ENCODE results near the gene TCL1A.
"Not testable (repeated sequence)": the region's sequence is repeated elsewhere in the genome, so short reads cannot be mapped to it uniquely, and the experiment has no call there.

Gene TCL1A, protein sequence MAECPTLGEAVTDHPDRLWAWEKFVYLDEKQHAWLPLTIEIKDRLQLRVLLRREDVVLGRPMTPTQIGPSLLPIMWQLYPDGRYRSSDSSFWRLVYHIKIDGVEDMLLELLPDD

DNA sequence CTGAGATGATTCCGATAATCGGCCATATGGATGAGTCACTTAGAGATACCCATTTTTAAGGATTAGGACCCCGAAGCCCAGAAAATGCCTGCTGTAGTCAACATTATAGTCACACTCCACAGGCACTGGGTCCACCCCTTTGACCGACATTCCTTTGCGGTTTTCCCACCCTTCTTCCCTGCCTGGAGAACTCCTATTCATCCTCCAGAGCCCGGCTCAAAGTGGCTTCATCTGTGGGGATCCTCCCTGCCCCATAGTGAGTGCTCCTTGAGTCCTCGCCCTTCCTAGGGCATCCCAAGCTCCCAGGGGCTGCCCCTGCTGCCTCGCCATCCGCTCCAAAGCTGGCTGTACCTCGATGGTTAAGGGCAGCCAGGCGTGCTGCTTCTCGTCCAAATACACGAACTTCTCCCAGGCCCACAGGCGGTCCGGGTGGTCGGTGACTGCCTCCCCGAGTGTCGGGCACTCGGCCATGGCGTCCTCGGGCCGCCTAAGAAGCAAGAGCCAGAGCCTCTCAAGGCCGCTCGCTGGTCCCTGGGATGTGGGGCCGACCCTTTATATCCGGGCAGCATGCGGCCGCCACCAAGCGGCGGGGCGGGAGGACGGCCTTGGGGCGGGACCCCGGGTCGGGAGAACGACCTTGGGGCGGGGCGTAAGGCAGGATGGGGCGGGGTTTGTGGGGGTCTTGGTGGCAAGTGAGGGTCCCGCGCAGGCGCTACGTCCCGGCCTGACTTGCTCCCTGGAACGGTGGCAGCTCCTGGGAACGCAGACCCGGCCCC is at the start of gene TCL1A:
TSS of gene TCL1A (minus strand) at position 530 of the 776 bp plus-strand sequence. CDS start at position 471, 59 bp downstream.
- no peak for DNase-seq (ENCODE audit: low read depth in 1 of 2, low spot score in 1 of 2)

DNA sequence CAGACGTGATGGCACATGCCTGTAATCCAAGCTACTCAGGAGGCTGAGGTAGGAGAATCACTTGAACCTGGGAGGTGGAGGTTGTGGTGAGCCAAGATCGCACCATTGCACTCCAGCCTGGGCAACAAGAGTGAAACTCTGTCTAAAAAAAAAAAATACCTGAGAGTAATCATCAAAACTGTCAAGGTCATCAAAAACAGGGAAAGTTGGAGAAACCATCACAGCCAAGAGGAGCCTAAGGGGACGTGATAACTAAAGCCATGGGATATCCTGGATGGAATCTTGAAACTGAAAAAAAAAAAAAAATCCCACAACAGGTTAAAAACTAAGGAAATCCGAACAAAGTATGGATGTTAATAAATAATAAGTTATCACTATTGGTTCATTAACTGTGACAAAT is 49.1 kb upstream of the TCL1A start:
- DNase-seq (ENCODE audit: low read depth in 1 of 2, low spot score in 1 of 2): not testable (repeated sequence)

DNA sequence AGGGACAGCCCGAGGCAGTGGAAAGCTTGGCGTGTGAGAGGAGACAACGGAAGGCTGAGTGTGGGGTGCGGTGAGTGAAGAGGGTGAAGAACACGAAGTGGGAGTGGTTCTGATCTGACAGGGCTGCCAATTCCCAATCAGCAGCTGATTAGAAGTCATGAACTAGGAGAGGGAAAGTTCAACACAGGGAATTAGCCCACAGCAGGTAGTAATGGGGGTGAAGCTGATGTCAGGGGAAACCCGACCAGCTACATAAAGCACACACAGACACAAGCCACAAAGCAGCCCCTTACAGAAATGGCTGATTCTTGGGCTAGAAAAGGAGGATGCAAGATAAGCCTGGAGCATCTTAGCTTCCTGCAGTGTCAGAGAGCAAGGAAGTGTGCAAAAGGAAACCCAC is 47.5 kb upstream of the TCL1A start:
- DNase-seq (ENCODE audit: low read depth in 1 of 2, low spot score in 1 of 2): no peak

DNA sequence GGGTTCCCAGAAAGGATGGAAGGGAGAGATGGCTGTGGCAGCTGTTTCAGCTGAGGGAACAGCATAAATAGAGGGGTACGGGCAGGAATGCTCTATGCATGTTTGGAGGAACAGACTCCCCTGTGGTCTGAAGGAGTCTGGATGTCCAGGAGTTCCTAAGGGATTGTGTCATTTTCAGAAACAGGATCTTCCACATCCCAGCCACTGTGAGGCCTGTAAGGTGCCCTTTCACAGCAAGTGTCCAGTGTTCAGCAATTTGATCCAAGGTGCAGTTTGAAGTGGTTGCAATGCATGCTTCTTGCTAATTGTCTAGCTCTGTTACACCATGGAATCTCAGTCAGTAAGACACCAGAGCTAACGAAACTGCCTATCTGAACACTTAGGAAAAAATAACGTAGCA is 46.7 kb upstream of the TCL1A start:
- no peak for DNase-seq (ENCODE audit: low read depth in 1 of 2, low spot score in 1 of 2)

DNA sequence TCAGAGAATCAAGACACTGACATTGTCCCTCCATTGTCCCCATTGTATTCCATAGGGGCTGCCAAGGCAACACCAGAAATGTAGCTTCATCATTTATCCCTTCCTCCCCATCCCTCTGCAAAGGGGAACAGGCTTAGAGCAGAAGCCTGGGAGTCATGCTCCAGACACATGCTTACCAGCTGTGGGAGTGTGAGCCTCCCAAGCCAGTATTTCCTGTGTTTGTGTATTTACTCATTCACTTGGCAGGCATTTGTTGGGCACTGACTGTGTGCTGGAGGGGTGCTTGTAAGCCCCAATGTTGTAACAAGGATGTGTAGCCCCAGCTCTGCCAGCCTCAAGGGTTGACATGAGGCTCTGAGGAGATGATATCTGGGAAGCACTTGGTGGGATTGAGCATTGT is 46.0 kb upstream of the TCL1A start:
- no peak for DNase-seq (ENCODE audit: low read depth in 1 of 2, low spot score in 1 of 2)

DNA sequence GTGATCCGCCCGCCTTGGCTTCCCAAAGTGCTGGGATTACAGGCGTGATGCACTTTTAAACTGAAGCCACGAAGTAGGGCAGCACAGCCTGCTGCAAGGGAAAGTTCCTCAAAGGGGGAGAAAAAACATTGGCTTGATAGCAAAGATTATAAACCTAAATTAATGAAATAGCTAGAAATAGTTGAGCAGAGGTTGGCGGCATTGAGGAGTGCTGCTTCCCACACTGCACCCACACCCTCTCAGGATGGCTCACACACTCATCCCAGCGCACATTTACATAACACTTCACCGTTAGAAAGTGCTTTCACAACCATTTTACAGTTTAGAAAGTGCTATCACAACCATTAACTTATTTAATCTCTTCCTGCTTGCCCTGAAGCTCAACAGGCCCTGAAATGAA is 44.4 kb upstream of the TCL1A start:
- no peak for DNase-seq (ENCODE audit: low read depth in 1 of 2, low spot score in 1 of 2)

DNA sequence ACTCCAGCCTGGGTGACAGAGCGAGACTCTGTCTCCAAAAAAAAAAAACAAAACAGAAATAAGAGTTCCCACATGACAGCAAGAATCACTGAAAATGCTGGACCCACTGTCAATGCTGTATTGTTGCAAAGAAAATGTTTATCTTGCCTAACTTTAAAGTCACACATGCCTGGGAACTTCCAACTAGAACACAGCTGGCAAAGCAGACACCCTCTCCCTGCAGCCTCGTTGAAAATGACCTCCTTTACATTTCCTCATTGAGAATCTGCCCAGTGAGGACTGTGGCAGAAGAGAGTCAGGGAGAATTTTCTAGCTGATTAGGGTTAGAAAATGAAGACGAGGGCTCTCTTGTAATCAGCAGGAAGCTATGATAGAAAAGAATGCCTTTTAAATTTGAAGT is 42.8 kb upstream of the TCL1A start:
- no peak for DNase-seq (ENCODE audit: low read depth in 1 of 2, low spot score in 1 of 2)

DNA sequence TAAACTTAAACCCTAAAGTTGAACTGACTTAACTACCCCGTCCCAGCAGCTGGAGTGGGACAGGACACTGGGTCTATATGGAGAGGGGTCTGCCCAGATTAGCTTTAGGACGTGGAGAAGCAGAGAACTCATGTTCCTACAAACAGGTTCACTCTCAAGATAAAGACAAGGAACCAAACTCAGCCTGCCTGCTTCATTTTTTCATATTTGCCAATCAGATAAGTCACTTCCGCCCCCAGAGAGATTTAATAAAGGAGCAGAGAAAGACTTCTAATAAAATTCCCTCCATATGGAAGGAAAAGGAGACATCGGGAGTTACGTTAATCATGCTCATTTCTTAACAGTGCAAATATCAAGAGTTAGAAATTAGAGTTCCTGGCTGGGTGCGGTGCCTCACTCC is 42.2 kb upstream of the TCL1A start:
- no peak for DNase-seq (ENCODE audit: low read depth in 1 of 2, low spot score in 1 of 2)

DNA sequence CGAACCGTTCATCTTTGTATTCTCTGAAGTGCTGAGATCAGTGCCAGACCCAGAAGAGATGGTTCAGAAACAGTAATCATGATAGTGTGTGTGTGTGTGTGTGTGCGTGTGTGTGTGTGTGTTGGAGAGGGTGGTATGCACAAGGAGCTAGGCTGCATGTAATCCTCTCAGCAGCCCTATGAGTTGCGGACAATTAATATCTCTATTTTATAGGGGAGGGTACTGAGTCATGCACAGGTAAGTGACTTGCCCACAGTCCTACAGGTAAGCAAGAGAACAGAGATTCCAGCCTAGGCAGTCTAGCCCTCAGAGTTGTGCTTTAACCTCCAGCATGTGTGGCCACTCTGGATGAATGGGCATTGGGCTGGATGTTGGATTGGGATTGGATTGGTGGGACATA is 27.9 kb upstream of the TCL1A start:
- DNase-seq (ENCODE audit: low read depth in 1 of 2, low spot score in 1 of 2): no peak

DNA sequence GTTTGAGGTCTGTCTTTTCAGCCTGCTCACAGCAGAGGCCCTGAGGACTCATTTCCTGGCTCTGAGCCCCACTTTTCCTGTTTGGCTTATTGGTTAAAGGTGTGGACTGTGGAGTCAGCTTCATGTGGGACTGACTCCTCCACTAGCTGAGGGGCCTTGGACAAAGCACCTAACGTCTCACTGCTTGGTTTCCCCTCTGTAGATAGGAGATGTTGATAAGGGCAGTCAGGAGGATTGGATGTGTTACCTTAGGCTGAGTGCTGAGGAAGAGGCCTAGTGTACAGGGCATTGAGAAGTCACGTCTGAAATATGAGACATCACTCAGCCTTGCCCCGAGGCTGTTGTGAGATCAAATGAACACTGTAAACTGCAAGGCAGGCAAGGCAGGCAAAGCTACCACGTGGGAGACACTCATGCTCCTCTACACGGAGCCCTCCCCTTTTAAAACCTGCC is 27.1 kb upstream of the TCL1A start:
- no peak for DNase-seq (ENCODE audit: low read depth in 1 of 2, low spot score in 1 of 2)

DNA sequence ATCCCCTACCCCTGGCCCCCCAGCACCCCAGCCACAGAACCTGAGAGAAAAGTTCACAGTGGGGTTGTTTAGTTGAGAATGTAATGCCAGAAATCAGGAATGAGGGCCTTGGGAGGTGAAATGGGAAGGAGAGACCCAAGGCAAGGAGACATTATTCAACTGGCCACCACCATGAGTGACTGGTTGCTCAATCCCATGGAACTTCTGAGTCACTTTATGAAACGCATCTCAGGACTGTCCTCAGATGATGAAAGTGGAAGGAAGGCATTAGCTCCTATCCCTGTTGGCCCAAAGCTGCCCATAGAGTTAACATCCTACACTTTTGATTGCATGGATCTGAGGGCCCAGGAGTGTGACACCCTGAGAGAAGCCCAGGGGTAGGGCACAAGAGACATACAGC is 25.4 kb upstream of the TCL1A start:
- no peak for DNase-seq (ENCODE audit: low read depth in 1 of 2, low spot score in 1 of 2)

DNA sequence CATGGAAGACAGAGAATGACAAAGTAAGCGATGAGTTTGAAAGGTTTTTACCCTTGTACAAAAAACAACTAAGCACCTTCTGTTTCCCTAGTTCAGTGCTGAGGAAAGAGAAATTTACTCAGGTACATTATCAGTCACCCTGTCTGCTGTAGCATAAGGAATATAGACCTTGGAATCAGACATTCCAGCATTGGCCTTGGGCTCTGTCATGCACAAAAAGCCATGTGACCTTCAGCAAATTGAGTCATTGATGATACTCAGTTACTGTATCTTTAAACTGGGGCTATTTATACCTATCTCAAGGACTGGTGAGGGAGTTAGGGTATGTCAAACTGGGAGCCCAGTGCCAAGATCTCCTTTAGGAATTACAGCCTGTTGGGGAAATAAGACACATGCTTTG is 19.3 kb upstream of the TCL1A start:
- DNase-seq (ENCODE audit: low read depth in 1 of 2, low spot score in 1 of 2): no peak

DNA sequence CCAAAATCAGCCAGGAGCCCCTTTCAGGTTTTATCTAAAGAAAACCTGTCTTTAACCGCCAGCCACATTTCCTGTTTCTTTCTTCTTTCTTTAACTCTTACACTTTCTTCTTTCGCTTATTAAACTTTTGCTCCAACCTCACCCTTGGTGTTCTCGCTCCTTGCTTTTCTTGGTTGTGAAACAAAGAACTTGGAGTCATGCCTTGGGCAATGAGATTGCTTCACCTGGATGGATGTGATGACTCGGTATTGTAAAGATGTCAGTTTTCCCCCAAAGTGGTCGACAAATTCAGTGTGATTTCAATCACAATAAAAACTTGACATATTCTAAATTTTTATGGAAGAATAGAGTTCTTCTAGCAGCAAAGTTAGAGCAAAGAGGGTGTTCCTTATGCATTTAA is 16.2 kb upstream of the TCL1A start:
- no peak for DNase-seq (ENCODE audit: low read depth in 1 of 2, low spot score in 1 of 2)

DNA sequence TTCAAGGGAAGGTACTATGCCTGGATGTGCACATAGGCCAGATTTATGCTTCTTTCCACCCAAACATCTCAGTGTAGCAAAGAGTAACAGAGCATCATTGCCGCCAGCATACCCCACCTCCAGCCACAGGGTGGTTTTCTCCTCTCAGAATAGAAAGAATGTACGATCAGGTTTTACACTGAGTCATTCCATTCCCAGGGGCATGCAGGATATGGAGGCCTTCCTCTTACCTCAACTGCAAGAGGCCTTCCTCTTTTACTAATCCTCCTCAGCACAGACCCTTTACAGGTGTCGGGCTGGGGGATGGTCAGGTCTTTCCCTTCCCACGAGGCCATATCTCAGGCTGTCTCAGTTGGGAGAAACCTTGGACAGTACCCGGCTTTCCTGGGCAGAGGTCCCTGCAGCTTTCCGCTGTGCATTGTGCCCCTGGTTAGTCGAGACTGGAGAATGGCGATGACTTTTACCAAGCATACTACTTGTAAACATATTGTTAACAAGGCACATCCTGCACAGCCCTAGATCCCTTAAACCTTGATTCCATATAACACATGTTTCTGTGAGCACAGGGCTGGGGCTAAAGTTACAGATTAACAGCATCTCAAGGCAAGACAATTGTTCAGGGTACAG is 15.6 kb upstream of the TCL1A start:
- DNase-seq (ENCODE audit: low read depth in 1 of 2, low spot score in 1 of 2): not testable (repeated sequence)

DNA sequence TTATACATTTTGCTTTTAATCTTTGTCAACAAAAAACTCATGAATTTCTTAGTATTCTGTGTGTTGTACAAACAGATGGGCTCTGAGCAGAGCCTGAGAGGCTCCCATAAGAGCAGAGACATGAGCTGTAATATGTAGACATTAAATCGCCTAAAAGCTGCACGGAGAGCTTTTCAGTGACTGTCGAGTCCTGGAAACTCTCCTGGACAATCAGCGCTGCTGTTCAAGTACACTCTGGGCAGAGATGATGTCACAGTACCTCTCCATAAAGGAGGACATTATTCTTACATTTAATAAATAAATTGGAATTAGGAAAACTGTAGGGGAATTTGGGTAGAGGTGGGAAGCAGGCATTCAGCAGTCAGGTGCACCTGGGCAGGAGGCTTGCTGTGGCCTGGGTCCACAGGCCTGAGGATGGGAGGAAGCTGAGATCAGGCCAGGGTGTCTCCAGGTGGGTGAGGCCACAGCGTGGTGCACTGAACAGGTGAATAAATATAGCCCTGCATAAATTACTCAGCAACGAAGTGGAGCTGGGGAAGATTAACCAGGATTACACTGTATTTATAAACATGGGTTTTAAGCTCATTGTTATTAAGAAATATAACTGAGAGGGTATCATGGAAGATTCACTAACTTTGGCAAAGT is 13.3 kb upstream of the TCL1A start:
- no peak for DNase-seq (ENCODE audit: low read depth in 1 of 2, low spot score in 1 of 2)

DNA sequence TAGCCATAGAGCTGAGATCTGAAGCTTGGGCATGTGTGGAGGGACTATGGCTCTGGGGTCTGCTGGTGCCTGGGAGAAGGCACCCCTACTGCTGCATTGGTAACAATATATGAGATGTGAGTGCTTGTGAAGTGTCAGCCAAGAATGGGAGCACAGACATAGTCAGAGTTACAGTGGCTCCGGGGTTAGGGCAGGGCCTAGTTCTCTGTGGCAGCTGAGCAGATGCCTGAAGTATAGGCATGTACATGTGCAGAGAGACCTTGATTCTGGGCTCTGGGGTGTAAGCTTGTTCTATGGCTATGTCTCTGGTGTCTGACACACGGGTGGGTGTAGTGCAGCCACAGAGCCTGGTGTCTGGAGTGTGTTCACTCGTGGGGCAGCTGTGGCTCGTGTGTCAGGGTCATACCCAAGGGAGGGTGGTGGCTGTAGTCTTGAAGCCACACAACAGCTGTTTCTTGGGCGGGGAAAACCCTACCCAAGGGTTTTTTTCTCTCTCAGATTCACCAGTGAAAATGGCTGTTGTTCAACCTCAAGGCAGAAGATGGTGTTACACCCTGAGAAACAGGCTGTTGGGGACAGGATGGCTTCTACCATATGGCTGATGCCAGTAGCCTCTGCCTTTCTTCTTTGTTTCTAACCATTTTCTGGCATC is 11.9 kb upstream of the TCL1A start:
- DNase-seq (ENCODE audit: low read depth in 1 of 2, low spot score in 1 of 2): no peak

DNA sequence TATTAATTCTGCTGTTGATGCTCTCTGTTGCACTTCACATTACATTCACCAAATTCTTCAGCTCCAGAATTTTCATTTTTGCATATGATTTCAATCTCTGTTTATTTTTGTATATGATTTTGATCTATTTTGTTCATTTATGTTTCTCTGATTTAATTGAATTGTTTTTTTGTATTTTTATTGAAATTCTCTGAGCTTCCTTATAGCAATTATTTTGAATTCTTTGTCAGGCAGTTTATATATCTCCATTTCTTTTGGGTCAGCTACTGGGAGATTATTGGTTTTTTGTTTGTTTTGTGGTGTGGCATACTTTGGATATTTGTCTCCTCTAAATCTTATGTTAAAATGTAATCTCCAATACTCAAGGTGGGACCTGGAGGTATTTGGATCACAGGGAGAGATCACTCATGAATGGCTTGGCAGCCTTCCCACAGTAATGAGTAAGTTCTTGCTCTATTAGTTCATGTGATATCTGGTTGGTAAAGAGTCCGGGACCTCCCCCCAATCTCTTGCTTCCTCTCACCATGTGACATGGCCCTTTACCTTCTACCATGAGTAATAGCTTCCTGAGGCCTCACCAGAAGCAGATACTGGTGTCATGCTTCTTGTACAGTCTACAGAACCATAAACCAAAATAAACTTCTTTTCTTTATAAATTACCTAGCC is 8.7 kb upstream of the TCL1A start:
- DNase-seq (ENCODE audit: low read depth in 1 of 2, low spot score in 1 of 2): no peak

DNA sequence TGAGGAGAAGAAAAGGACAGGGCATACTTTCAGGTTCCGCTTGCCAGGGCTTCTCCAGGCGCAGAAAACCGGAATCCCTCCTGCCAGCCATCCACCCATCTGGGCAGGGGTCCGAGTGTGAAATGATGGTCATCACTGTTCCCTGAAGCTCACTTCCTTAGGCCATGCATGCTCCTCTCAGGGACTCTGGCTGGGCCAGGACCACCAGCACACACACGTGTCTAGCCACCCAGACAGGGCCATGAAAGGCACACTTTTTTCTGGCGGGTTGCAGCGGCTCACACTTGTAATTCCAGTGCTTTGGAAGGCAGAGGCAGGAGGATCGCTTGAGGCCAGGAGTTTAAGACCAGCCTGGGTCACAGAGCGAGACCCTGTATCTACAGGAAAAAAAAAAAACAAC is 1.5 kb downstream of the TCL1A start:
- DNase-seq (ENCODE audit: low read depth in 1 of 2, low spot score in 1 of 2): no peak

DNA sequence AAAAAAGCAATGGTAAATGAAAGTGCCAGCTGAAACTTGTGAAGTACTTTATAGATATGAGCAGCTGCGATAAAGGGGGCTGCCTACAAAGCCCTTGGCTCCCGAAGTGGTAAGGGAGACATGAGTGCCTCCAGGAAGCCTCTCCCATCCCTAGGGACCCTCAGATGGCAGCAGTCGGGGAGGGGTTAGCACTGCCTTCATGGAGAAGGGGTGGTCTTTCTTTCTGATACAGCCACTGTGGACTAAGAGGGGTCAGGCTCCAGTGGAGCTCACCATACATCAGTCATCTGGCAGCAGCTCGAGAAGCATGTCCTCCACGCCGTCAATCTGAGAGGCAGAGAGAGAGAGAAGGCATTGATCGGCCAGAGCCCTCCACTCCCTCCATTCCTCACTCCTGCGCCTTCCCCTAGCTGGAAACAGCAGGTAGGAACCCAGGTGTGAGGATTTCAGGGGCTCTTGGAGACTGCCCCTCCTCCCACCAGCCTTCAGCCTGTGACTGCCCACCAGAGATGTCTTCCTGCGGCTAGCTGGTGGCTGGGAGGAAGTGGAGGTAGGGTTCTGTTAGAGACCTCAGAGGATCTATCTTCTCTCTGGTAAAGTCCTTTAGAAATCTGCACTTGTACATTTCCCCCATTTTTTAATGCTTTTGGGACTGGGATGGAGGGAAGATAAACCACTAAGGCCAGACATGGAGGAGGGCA is 2.3 kb downstream of the TCL1A start:
- DNase-seq (ENCODE audit: low read depth in 1 of 2, low spot score in 1 of 2): no peak

DNA sequence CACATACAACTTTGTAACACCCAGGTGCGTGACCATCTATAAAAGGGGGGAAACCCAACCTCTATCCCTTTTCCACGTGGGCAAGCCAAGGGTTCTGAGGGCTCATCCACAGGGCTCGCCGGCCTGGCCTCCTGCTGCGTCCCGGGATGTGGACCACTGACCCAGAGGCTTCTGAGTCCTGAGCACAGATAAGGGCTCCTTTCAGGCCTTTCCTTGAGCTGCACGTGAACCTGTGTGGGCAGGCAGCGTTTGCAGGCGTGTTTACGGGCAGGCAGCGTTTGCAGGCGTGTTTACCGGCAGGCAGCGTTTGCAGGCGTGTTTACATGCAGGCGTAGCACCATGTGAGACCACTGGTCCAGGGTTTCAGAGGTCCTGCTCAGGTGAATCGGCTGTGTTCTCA is 3.8 kb downstream of the TCL1A start:
- DNase-seq (ENCODE audit: low read depth in 1 of 2, low spot score in 1 of 2): no peak

Data from activated T-helper 1 cell treated with anti-CD3 and anti-CD28 coated beads, Interleukin-2, amount 50 U/mL, for 16 hours (primary cell).